Fibroblast of skin of abdomen (primary cell): ENCODE measurements around the gene MPST. TPM values are rescaled to one million over a fixed set of nuclear protein-coding genes. Genes with fewer than 3 reads are reported as not detected.
"Not testable (repeated sequence)": the region's sequence is repeated elsewhere in the genome, so short reads cannot be mapped to it uniquely, and the experiment has no call there.

Experiments
- DNase-seq: peaks from one replicate; pipeline ENCODE4 v3.0.0-alpha.2; 2013
- polyA plus RNA-seq, 2 experiments: library from polyadenylated mRNA; unstranded; fragments of 120-200 nt; gene quantifications; one replicate each; pipeline ENCODE4 v1.2.1, GENCODE V29; 2013; ENCODE audit not compliant: insufficient read length in 2 of 2

The MPST gene
- 52.1 TPM for polyA plus RNA-seq (2013, experiment 1 of 2; ENCODE audit: insufficient read length)
- polyA plus RNA-seq (2013, experiment 2 of 2; ENCODE audit: insufficient read length), result 57.5 TPM

GRCh38 chr22:37019309-37020191 is at the start of gene MPST, which contains the start of gene TST:
MPST (plus strand) TSS chr22:37019742; CDS start chr22:37019837, 95 bp downstream.
TST (minus strand) TSS chr22:37019447; CDS start chr22:37018732, 715 bp downstream.
- DNase-seq, result peak; percentile 70

DNA sequence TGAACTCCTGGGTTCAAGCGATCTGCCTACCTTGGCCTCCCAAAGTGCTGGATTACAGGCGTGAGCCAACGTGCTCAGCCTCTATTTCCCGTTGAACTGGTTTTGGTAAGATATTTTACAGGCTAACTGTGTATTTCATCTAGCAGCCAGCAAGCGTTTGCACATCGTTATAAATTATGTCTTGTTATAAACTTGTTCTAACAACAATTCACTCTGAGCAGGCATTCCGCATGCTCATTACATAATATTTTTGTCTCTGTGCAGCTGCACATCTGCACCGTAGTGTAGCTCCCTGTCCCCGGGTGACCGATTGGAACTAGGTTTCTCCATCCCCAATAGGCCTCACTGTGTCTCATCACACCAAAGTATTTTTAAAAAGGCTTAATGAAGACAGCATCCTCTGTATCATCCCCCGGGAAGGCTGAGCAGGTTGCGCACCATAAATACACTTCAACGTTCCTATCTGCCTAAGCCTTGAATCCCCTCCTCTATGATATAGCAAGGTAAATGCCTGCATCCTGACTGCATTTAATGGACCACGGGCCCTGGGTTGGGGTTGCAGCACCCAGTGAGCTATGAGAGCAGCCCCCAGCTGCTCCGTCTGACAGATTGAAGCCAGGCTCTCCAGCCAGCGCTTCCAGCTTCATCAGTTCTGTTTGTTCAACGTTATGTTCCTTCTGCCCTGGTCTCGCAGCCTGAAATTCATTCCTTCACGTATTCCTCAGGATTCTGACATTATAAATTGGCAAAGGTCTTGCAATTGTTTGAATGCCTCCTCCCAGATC is 48.0 kb upstream of the MPST start:
- DNase-seq, result no peak

DNA sequence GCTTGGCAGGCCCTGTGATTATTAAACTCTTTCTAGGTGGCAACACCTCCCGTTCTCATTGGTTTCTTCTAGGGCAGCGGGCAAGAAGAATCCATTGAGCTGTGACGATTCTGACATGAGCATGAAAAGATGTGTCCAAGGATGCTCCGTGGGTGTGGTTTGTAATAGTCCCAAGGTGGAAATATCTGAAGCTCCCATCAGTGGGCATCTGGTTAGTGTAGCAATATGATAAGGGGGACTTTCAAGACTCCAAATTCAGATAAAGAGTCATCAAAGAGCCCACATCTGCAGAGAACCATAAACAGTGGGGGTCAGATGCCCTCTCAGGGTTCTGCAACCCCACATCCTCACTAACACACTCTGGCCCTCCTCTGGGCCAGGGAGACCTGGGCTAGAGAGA is 42.9 kb upstream of the MPST start:
- DNase-seq, result no peak

- DNase-seq, result peak; percentile 39
Measured at GRCh38 chr22:36977401-36977861, 42.1 kb upstream of the MPST start.

DNA sequence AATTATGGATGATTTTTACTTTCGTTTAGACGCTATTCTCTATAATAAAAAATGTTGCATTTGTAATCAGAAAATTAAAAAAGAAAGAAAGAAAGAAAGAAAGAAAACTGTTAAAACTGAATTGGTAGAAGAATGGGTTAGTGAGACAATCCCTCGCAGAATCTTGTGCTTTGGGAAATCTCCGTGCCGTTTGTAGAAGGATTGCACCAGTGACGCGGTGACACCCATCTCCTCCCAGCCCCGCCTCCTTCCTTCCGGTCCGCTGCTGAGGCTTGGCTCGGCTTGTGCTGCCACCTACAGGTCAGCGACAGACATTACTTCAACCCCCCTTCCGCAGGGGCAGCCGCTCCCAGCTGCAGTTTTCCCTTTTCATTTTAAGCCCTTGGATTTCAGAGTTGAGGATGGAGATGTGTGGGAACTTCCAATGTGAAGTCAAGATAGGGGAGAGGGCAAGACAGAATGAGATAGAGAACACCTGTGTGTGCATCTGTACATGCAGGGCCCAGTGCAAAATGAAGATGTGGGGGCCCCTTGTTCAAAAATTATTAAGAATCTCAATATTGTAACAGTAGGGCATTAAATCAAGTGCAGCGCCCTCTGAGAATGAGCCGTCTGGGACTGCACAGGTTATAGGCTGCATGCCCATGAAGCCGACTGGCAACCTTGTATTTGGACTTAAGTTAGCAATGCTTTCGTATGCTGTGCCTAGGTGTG is 41.4 kb upstream of the MPST start:
- peak; percentile 84 for DNase-seq

GRCh38 chr22:36979016-36979910 is 40.3 kb upstream of the MPST start:
- DNase-seq, result no peak

- no peak for DNase-seq
Measured at GRCh38 chr22:36981247-36981775, 38.2 kb upstream of the MPST start.

DNA sequence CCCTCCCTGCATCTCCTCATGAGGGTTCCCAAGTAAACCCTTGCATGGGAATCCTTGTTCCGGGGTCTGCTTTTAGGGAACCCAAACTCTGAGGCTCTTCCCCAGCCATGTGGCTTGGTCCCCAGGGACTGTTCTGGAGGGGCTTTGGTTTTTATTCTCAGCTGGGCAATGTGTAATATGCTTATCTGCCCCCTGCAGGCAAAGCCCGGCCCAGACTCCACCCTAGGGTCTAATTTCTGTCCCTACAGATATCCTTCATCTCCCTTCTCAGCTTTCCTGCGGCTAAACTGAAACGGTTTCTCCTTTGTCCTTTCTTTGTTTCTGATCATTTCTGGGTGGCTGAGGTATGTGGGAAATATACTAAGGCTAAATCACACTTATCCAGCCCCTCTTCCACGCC is 37.4 kb upstream of the MPST start:
- DNase-seq, result no peak

DNA sequence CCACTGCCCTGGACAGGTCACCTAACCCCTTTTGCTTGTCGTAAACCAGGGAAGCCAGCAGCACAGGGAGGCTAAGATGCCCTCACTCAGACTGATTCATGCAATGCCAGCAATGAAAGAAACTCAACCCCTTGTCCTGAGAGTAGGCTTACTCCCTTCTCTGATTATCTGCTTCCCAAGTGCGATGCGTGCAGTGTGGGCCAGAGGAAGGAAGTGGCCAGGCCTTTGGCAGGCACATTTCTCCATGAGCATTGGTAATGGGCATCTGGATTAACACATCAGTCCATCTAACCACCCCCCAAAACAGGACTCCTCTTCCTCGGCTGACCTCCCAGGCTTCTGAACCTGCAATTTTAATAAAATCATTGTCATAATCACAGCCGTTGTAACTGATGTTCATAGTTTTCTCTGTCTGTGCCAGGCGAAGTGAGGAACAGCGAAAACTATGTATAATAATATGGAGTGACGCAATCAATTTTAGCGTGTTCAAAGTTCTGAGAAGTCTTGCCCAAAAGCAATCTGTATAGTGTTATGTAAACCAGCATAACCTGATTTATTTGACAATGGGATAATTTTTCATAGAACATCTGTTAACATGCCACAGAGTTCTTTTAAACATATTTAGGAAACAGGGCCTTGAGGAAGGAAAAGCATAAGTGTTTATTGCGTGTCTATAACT is 34.2 kb upstream of the MPST start:
- no peak for DNase-seq

- DNase-seq, result no peak
Measured at GRCh38 chr22:36986242-36986821, 33.2 kb upstream of the MPST start.

GRCh38 chr22:36988075-36988832 is 31.3 kb upstream of the MPST start:
- no peak for DNase-seq

- DNase-seq, result not testable (repeated sequence)
Measured at GRCh38 chr22:36989012-36989411, 30.5 kb upstream of the MPST start.

- DNase-seq, result no peak
Measured at GRCh38 chr22:36990457-36990856, 29.1 kb upstream of the MPST start.

DNA sequence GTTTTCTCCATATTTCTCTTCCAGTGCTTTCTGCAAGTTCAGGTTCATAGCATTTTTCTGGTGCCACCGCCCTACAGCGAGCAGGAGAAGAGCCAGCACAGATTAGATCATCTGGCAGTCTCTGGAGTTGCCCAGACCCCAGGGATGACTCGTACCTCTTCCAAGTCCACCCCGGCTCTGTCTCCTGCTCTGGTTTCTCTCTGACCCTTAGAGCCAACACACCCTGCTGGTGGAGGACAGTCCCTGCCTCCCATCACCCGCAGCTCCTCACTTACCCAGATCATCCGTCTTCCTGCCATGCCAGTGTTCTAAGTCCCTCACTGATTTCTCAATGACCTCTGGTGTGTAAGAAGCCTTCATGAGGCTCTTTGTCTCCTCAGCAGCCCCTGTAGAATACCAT is 28.3 kb upstream of the MPST start:
- DNase-seq, result no peak

GRCh38 chr22:36997746-36998145 is 21.8 kb upstream of the MPST start:
- no peak for DNase-seq

- DNase-seq, result no peak
Measured at GRCh38 chr22:36998620-36999351, 20.8 kb upstream of the MPST start.

DNA sequence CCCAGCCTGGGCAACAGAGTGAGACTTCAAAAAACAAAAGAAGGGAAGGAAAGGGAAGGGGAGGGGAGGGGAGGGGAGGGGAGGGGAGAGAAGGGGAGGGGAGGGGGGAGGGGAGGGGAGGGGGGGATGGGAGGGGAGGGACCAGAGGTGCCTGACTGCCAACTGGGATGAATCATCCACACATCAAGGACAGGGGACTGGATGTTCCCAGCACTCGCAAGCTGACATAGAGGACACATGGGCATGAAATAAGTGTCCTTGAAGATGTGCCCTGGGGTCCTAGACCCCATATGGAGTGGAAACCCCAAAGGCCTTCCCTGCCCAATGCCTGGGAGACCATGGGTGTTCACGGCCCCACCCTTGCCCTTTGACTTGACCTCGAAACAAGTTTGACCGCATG is 20.1 kb upstream of the MPST start:
- DNase-seq, result no peak

GRCh38 chr22:37000676-37001534 is 18.6 kb upstream of the MPST start:
- DNase-seq, result no peak
